Neural cell (in vitro differentiated cells): ENCODE measurements around the gene SMAGP.

Experiments
- CTCF ChIP-seq: fragments of 450-650 bp; IDR thresholded peaks from 2 replicates; pipeline ENCODE4 v1.5.1; 2014; ENCODE audit warnings: antibody characterized with exemption, mild to moderate bottlenecking, moderate library complexity; ENCODE audit not compliant: poor library complexity, severe bottlenecking
- EP300 ChIP-seq: fragments of 450-650 bp; conservative IDR thresholded peaks from 2 replicates; pipeline ENCODE4 v1.6.1; 2014; ENCODE audit warnings: antibody characterized with exemption, mild to moderate bottlenecking, moderate library complexity; ENCODE audit not compliant: poor library complexity, severe bottlenecking
- EZH2 ChIP-seq: fragments of 200-600, 300-800 bp; shearing (Covaris generic), sonication (generic); IDR thresholded peaks from 2 replicates; pipeline ENCODE4 v1.6.1; 2014; ENCODE audit warnings: antibody characterized with exemption, low read length, borderline replicate concordance, mild to moderate bottlenecking; ENCODE audit not compliant: insufficient read depth, poor library complexity, severe bottlenecking
- MXI1 ChIP-seq: fragments of 450-650 bp; conservative IDR thresholded peaks from 2 replicates; pipeline ENCODE4 v1.6.1; 2014; ENCODE audit warnings: antibody characterized with exemption, mild to moderate bottlenecking; ENCODE audit not compliant: poor library complexity, severe bottlenecking
- POLR2AphosphoS5 ChIP-seq: IDR thresholded peaks from 2 replicates; pipeline ENCODE4 v1.6.1; 2012
- RAD21 ChIP-seq: fragments of 450-650 bp; conservative IDR thresholded peaks from 2 replicates; pipeline ENCODE4 v1.6.1; 2014; ENCODE audit warnings: antibody characterized with exemption, mild to moderate bottlenecking, moderate library complexity
- REST ChIP-seq: IDR thresholded peaks from 2 replicates; pipeline ENCODE4 v1.6.1; 2012; ENCODE audit warnings: borderline replicate concordance
- SMC3 ChIP-seq: fragments of 450-650 bp; conservative IDR thresholded peaks from 2 replicates; pipeline ENCODE4 v1.6.1; 2014; ENCODE audit warnings: antibody characterized with exemption, mild to moderate bottlenecking, moderate library complexity; ENCODE audit not compliant: poor library complexity
- TAF1 ChIP-seq: IDR thresholded peaks from 2 replicates; pipeline ENCODE4 v1.6.1; 2012; ENCODE audit warnings: low read depth

GRCh38 chr12:51254536-51254935 lies 15.7 kb downstream of the SMAGP start:
- TF ChIP-seq EP300 (no peak), CTCF (no peak), POLR2AphosphoS5 (no peak), MXI1 (no peak), EZH2 (no peak), REST (no peak), RAD21 (no peak), TAF1 (no peak), SMC3 (no peak)
